ENCODE data around the gene TRIM63. TPM values are rescaled to one million over a fixed set of nuclear protein-coding genes. Genes with fewer than 3 reads are reported as not detected.
A peak's percentile ranks its signal among the peaks of the same experiment; 100 is the strongest.

The TRIM63 gene
- total and polyA plus RNA-seq, 9 of the 15 experiments (the other 6 are each of a cell fraction or from before 2014, with no cell fraction given), result 0.08 to 0.57 (median 0.36) TPM

DNA sequence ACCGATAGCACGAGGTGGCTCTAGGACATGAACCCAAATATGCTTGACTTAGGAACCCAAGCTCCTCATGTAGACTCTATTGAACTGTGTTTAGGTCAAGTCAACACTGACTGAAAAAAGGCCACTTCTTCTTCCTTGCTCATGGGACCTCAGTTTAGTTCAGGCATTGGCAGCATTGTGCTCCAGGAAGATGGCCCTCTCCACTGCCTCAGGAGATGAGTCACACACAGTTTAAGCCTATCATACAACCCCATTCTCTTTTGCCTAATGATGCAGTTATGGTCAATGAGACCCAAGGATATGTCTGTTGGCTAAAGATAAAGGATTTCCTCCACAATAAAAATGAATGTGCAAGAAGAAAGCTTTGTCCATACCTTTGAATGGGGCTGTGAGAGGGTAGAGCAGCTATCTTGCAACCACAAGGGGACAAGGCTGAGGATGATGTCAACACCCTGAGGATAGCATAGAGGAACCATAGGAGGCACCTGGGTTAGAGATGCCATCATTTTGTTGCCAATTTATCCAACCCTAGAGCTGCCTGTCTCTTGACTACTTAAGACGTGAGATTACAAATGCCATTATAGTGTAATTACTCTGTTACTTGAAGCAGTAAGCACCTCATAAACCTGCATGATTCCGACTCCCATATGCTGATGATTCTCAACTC is 3.0 kb upstream of the TRIM63 start (continued):
- TF ChIP-seq REST (IDR thresholded peaks at IDR 0.05; ENCODE audit: borderline replicate concordance) (peak; percentile 34; the same call in 1 of the 2 replicates), REST (CRISPR knock-in tag; IDR thresholded peaks at IDR 0.05; ENCODE audit: low read depth) (no peak), NELFE (IDR thresholded peaks at IDR 0.05; ENCODE audit: insufficient read depth, insufficient read length) (no peak), FOXJ3 (CRISPR knock-in tag; IDR thresholded peaks at IDR 0.05) (no peak), ZFP1 (CRISPR knock-in tag; IDR thresholded peaks at IDR 0.05) (no peak)
- TF ChIP-seq, protein P1, sequence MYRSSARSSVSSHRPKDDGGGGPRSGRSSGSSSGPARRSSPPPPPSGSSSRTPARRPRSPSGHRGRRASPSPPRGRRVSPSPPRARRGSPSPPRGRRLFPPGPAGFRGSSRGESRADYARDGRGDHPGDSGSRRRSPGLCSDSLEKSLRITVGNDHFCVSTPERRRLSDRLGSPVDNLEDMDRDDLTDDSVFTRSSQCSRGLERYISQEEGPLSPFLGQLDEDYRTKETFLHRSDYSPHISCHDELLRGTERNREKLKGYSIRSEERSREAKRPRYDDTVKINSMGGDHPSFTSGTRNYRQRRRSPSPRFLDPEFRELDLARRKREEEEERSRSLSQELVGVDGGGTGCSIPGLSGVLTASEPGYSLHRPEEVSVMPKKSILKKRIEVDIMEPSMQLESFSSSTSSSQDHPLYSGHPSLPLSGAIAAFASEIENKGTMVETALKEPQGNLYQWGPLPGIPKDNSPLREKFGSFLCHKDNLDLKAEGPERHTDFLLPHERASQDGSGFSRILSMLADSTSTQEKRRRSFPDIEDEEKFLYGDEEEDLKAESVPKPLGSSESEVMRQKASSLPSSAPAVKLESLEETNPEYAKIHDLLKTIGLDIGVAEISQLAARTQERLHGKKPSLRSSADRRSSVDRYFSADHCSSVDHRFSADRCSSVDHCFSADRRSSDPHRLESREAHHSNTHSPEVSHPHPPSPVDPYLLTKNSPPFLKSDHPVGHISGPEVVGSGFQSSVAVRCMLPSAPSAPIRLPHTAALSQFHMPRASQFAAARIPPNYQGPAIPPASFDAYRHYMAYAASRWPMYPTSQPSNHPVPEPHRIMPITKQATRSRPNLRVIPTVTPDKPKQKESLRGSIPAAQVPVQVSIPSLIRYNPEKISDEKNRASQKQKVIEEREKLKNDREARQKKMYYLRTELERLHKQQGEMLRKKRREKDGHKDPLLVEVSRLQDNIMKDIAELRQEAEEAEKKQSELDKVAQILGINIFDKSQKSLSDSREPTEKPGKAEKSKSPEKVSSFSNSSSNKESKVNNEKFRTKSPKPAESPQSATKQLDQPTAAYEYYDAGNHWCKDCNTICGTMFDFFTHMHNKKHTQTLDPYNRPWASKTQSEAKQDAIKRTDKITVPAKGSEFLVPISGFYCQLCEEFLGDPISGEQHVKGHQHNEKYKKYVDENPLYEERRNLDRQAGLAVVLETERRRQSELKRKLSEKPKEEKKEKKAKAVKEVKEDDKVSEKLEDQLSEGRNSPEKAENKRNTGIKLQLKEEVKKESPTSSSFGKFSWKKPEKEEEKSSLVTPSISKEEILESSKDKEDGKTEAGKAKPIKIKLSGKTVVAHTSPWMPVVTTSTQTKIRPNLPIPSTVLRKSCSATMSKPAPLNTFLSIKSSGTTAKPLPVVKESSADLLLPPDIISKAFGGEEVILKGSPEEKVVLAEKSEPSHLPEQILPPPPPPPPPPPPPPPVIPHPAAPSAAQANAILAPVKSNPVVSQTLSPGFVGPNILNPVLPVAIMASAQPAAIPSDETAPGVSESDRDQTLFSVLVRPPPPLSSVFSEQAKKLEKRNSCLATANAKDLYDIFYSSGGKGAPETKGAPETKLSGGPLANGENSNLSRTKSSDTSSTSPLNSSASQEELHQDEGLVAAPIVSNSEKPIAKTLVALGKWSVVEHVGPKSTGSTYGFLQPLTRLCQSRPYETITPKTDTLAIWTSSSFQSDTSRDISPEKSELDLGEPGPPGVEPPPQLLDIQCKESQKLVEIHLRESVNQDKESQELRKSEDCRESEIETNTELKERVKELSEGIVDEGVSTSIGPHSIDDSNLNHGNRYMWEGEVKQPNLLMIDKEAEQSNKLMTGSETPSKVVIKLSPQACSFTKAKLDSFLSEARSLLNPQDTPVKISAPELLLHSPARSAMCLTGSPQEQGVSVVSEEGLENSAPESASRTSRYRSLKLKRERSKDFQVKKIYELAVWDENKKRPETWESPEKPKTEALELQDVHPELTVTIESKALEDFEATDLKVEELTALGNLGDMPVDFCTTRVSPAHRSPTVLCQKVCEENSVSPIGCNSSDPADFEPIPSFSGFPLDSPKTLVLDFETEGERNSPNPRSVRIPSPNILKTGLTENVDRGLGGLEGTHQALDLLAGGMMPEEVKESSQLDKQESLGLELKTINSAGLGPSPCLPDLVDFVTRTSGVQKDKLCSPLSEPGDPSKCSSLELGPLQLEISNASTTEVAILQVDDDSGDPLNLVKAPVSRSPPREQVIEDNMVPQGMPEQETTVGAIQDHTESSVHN (IDR thresholded peaks at IDR 0.05; ENCODE audit: borderline replicate concordance in 1 of 2, low read depth in 1 of 2), result peak in 1 of 2 experiments; percentile 66; a peak in 1 of 4 replicates
- TF ChIP-seq, protein P2, sequence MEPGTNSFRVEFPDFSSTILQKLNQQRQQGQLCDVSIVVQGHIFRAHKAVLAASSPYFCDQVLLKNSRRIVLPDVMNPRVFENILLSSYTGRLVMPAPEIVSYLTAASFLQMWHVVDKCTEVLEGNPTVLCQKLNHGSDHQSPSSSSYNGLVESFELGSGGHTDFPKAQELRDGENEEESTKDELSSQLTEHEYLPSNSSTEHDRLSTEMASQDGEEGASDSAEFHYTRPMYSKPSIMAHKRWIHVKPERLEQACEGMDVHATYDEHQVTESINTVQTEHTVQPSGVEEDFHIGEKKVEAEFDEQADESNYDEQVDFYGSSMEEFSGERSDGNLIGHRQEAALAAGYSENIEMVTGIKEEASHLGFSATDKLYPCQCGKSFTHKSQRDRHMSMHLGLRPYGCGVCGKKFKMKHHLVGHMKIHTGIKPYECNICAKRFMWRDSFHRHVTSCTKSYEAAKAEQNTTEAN (CRISPR knock-in tag; IDR thresholded peaks at IDR 0.05), result no peak
